Neural progenitor cell (in vitro differentiated cells): ENCODE results near the gene ARHGAP9. TPM values are rescaled to one million over a fixed set of nuclear protein-coding genes. Genes with fewer than 3 reads are reported as not detected.

Experiments used
- DNase-seq: peaks from one replicate; pipeline ENCODE4 v3.0.0-alpha.2; 2016; ENCODE audit warnings: low spot score
- H2AFZ ChIP-seq: fragments of 200-600 bp; sonication (generic); replicated peaks from 2 replicates; pipeline ENCODE4 v1.6.1; 2016; ENCODE audit warnings: antibody characterized with exemption
- H3F3A ChIP-seq: fragments of 200-600 bp; sonication (generic); 2 replicates; pipeline ENCODE4 v1.6.1; 2016; ENCODE audit warnings: antibody characterized with exemption, low read depth
- H3K27ac ChIP-seq: fragments of 200-600 bp; sonication (generic); 2 replicates; pipeline ENCODE4 v1.5.1; 2016; ENCODE audit warnings: mild to moderate bottlenecking
- H3K27me3 ChIP-seq: fragments of 200-600 bp; sonication (generic); 2 replicates; pipeline ENCODE4 v1.6.1; 2016; ENCODE audit warnings: mild to moderate bottlenecking, moderate library complexity
- H3K36me3 ChIP-seq: fragments of 200-600 bp; sonication (generic); 2 replicates; pipeline ENCODE4 v1.5.1; 2016
- H3K4me1 ChIP-seq: fragments of 200-600 bp; sonication (generic); 2 replicates; pipeline ENCODE4 v1.6.1; 2016; ENCODE audit warnings: mixed run types
- H3K4me2 ChIP-seq: fragments of 200-600 bp; sonication (generic); 2 replicates; pipeline ENCODE4 v1.6.1; 2016
- H3K4me3 ChIP-seq: fragments of 200-600 bp; sonication (generic); 2 replicates; pipeline ENCODE4 v1.5.1; 2016
- H3K79me2 ChIP-seq: fragments of 200-600 bp; sonication (generic); 2 replicates; pipeline ENCODE4 v1.6.1; 2016; ENCODE audit warnings: low read depth
- H3K9ac ChIP-seq: fragments of 200-600 bp; sonication (generic); 2 replicates; pipeline ENCODE4 v1.6.1; 2016
- H3K9me3 ChIP-seq: fragments of 200-600 bp; sonication (generic); 2 replicates; pipeline ENCODE4 v1.5.1; 2016; ENCODE audit warnings: low read depth
- H4K20me1 ChIP-seq: fragments of 200-600 bp; sonication (generic); 2 replicates; pipeline ENCODE4 v1.6.1; 2016; ENCODE audit warnings: low read depth
- H3K27ac Mint-ChIP-seq: 3 replicates; pipeline ENCODE4 v1.8.0; 2021; ENCODE audit warnings: mixed read lengths
- H3K27me3 Mint-ChIP-seq: 2 replicates; pipeline ENCODE4 v1.8.0; 2022; ENCODE audit warnings: low read depth, mild to moderate bottlenecking, inconsistent platforms, moderate library complexity, mixed read lengths; ENCODE audit not compliant: insufficient read depth
- H3K36me3 Mint-ChIP-seq: 3 replicates; pipeline ENCODE4 v1.8.0; 2021; ENCODE audit warnings: mixed read lengths
- H3K4me1 Mint-ChIP-seq: 3 replicates; pipeline ENCODE4 v1.8.0; 2021; ENCODE audit warnings: mixed read lengths
- H3K4me3 Mint-ChIP-seq: 3 replicates; pipeline ENCODE4 v1.8.0; 2021; ENCODE audit warnings: mild to moderate bottlenecking, moderate library complexity, mixed read lengths
- H3K9me3 Mint-ChIP-seq: 3 replicates; pipeline ENCODE4 v1.8.0; 2020; ENCODE audit warnings: mixed read lengths
- EZH2 ChIP-seq: fragments of 200-600 bp; sonication (generic); IDR thresholded peaks from 2 replicates; pipeline ENCODE4 v1.6.1; 2017; ENCODE audit warnings: antibody characterized with exemption, mild to moderate bottlenecking, moderate library complexity
- EZH2phosphoT487 ChIP-seq: fragments of 200-600 bp; sonication (generic); IDR thresholded peaks from 2 replicates; pipeline ENCODE4 v1.6.1; 2017; ENCODE audit warnings: antibody characterized with exemption
- total RNA-seq: library from RNA; depleted of rRNA; stranded (reverse); fragments of >200 nt; gene quantifications from 2 replicates; pipeline ENCODE4 v1.2.3, GENCODE V29; 2015; ENCODE audit warnings: low replicate concordance
- TF ChIP-seq, protein P1 (sequence below): fragments of 200-600 bp; sonication (generic); IDR thresholded peaks from 2 replicates; pipeline ENCODE4 v1.5.1; 2017; ENCODE audit warnings: antibody characterized with exemption, mild to moderate bottlenecking

Gene ARHGAP9
- total RNA-seq, 1 donor from 2014 or later, result not detected

DNA sequence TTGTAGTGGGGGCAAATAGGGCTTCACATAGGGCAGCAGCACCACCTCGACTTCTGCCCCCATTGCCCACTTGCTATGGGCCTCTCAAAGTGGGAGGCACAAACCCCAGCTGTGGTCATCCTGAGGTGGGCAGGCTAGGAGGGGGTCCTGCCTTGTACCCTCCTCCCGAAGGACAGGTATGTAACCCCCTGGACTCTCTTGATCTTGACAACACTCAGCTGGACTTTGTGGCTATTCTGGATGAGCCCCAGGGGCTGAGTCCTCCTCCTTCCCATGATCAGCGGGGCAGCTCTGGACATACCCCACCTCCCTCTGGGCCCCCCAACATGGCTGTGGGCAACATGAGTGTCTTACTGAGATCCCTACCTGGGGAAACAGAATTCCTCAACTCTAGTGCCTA, 8.0 kb downstream of the ARHGAP9 start:
- peaks cover 44% of the 10 kb centered on the region for H3K27me3 Mint-ChIP-seq
- Histone ChIP-seq H3K27me3 (peaks cover 55% of the 10 kb centered on the region), H3F3A (peaks cover 3% of the 10 kb centered on the region), H3K9me3 (no peaks in the 10 kb centered on the region), H4K20me1 (peaks cover 2% of the 10 kb centered on the region), H3K79me2 (no peaks in the 10 kb centered on the region), H3K9ac (no peak overlapping the region), H3K4me2 (no peak overlapping the region), H3K36me3 (no peaks in the 10 kb centered on the region), H3K4me3 (no peak overlapping the region), H3K4me1 (peaks cover 11% of the 10 kb centered on the region), H3K27ac (no peak overlapping the region), H2AFZ (no peak overlapping the region)
- no peak overlapping the region for H3K27ac Mint-ChIP-seq
- no peak for TF ChIP-seq EZH2phosphoT487
- TF ChIP-seq, protein P1, sequence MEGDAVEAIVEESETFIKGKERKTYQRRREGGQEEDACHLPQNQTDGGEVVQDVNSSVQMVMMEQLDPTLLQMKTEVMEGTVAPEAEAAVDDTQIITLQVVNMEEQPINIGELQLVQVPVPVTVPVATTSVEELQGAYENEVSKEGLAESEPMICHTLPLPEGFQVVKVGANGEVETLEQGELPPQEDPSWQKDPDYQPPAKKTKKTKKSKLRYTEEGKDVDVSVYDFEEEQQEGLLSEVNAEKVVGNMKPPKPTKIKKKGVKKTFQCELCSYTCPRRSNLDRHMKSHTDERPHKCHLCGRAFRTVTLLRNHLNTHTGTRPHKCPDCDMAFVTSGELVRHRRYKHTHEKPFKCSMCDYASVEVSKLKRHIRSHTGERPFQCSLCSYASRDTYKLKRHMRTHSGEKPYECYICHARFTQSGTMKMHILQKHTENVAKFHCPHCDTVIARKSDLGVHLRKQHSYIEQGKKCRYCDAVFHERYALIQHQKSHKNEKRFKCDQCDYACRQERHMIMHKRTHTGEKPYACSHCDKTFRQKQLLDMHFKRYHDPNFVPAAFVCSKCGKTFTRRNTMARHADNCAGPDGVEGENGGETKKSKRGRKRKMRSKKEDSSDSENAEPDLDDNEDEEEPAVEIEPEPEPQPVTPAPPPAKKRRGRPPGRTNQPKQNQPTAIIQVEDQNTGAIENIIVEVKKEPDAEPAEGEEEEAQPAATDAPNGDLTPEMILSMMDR, result no peak
- TF ChIP-seq EZH2, result no peak
- no peak overlapping the region for H3K4me3 Mint-ChIP-seq
- no peaks in the 10 kb centered on the region for H3K36me3 Mint-ChIP-seq
- H3K9me3 Mint-ChIP-seq, result no peaks in the 10 kb centered on the region
- no peaks in the 10 kb centered on the region for H3K4me1 Mint-ChIP-seq
- DNase-seq, result no peak

DNA sequence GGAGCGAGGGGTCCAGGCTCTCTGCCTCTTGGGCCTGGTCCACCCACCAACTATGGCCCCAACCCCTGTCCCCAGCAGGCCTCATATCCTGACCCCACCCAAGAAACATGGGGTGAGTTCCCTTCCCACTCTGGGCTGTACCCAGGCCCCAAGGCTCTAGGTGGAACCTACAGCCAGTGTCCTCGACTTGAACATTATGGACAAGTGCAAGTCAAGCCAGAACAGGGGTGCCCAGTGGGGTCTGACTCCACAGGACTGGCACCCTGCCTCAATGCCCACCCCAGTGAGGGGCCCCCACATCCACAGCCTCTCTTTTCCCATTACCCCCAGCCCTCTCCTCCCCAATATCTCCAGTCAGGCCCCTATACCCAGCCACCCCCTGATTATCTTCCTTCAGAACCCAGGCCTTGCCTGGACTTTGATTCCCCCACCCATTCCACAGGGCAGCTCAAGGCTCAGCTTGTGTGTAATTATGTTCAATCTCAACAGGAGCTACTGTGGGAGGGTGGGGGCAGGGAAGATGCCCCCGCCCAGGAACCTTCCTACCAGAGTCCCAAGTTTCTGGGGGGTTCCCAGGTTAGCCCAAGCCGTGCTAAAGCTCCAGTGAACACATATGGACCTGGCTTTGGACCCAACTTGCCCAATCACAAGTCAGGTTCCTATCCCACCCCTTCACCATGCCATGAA, 8.6 kb downstream of the ARHGAP9 start:
- H3K4me2 ChIP-seq, result no peak overlapping the region
- no peak overlapping the region for H3K9ac ChIP-seq
- H3K79me2 ChIP-seq, result no peaks in the 10 kb centered on the region
- no peak overlapping the region for H3K4me3 ChIP-seq
- Mint-ChIP-seq H3K36me3 (no peaks in the 10 kb centered on the region), H3K4me1 (no peaks in the 10 kb centered on the region), H3K4me3 (no peak overlapping the region), H3K9me3 (no peaks in the 10 kb centered on the region), H3K27ac (no peak overlapping the region), H3K27me3 (peaks cover 45% of the 10 kb centered on the region)
- TF ChIP-seq EZH2phosphoT487 (no peak), EZH2 (no peak)
- TF ChIP-seq, protein P1, result no peak
- H3K9me3 ChIP-seq, result no peaks in the 10 kb centered on the region
- H3F3A ChIP-seq, result peaks cover 3% of the 10 kb centered on the region
- H3K36me3 ChIP-seq, result no peaks in the 10 kb centered on the region
- no peak overlapping the region for H3K27ac ChIP-seq
- no peak for DNase-seq
- peaks cover 50% of the 10 kb centered on the region for H3K27me3 ChIP-seq
- peaks cover 7% of the 10 kb centered on the region for H3K4me1 ChIP-seq
- no peak overlapping the region for H2AFZ ChIP-seq
- peaks cover 2% of the 10 kb centered on the region for H4K20me1 ChIP-seq

- peaks cover 3% of the 10 kb centered on the region for H3F3A ChIP-seq
- H3K27me3 Mint-ChIP-seq, result peaks cover 51% of the 10 kb centered on the region
Measured at GRCh38 chr12:57470286-57470969, 9.2 kb downstream of the ARHGAP9 start.

More at GRCh38 chr12:57470286-57470969, 9.2 kb downstream of the ARHGAP9 start:
- Histone ChIP-seq H3K36me3 (no peaks in the 10 kb centered on the region), H3K9ac (no peak overlapping the region), H4K20me1 (no peaks in the 10 kb centered on the region), H3K9me3 (no peaks in the 10 kb centered on the region), H3K4me1 (peaks cover under 1% of the 10 kb centered on the region), H2AFZ (no peak overlapping the region), H3K4me3 (no peak overlapping the region), H3K4me2 (no peak overlapping the region), H3K79me2 (no peaks in the 10 kb centered on the region), H3K27ac (no peak overlapping the region), H3K27me3 (peaks cover 43% of the 10 kb centered on the region)
- Mint-ChIP-seq H3K36me3 (no peaks in the 10 kb centered on the region), H3K9me3 (no peaks in the 10 kb centered on the region), H3K4me1 (no peaks in the 10 kb centered on the region), H3K4me3 (no peak overlapping the region), H3K27ac (no peak overlapping the region)
- TF ChIP-seq, protein P1, result no peak
- no peak for TF ChIP-seq EZH2phosphoT487
- TF ChIP-seq EZH2, result no peak
- DNase-seq, result no peak
